Smooth muscle cell (in vitro differentiated cells): ENCODE measurements around the gene CYFIP2. TPM values are rescaled to one million over a fixed set of nuclear protein-coding genes. Genes with fewer than 3 reads are reported as not detected.

Source experiments
- DNase-seq: peaks from one replicate; lab custom pipeline; 2025; ENCODE audit not compliant: unreplicated experiment; lab: John Stamatoyannopoulos, UW
- H2AFZ ChIP-seq: fragments of 200-600 bp; sonication (generic); 2 replicates; pipeline ENCODE4 v1.6.0; 2016; ENCODE audit warnings: antibody characterized with exemption, low read depth, mild to moderate bottlenecking
- H3F3A ChIP-seq: fragments of 200-600 bp; sonication (generic); 2 replicates; pipeline ENCODE4 v1.6.0; 2017; ENCODE audit warnings: antibody characterized with exemption, low read depth
- H3K27ac ChIP-seq: fragments of 200-600 bp; sonication (generic); 2 replicates; pipeline ENCODE4 v1.5.1; 2016; ENCODE audit warnings: low read depth, mild to moderate bottlenecking
- H3K27me3 ChIP-seq: fragments of 200-600 bp; sonication (generic); 2 replicates; pipeline ENCODE4 v1.6.1; 2016; ENCODE audit warnings: low read depth, mild to moderate bottlenecking
- H3K36me3 ChIP-seq: fragments of 200-600 bp; sonication (generic); 2 replicates; pipeline ENCODE4 v1.5.1; 2016; ENCODE audit warnings: low read depth
- H3K4me1 ChIP-seq: fragments of 200-600 bp; sonication (generic); 2 replicates; pipeline ENCODE4 v1.5.1; 2016; ENCODE audit warnings: low read depth
- H3K4me2 ChIP-seq: fragments of 200-600 bp; sonication (generic); 2 replicates; pipeline ENCODE4 v1.6.0; 2016; ENCODE audit warnings: mild to moderate bottlenecking
- H3K4me3 ChIP-seq: fragments of 200-600 bp; sonication (generic); 2 replicates; pipeline ENCODE4 v1.5.1; 2016; ENCODE audit warnings: mild to moderate bottlenecking
- H3K79me2 ChIP-seq: fragments of 200-600 bp; sonication (generic); 2 replicates; pipeline ENCODE4 v1.6.0; 2016; ENCODE audit warnings: low read depth, mild to moderate bottlenecking
- H3K9ac ChIP-seq: fragments of 200-600 bp; sonication (generic); 2 replicates; pipeline ENCODE4 v1.6.0; 2016; ENCODE audit warnings: low read depth
- H3K9me3 ChIP-seq: fragments of 200-600 bp; sonication (generic); replicated peaks from 2 replicates; pipeline ENCODE4 v1.5.1; 2016; ENCODE audit warnings: low read depth
- H4K20me1 ChIP-seq: fragments of 200-600 bp; sonication (generic); 2 replicates; pipeline ENCODE4 v1.6.0; 2016; ENCODE audit warnings: low read depth
- CTCF ChIP-seq: fragments of 200-600 bp; sonication (generic); IDR thresholded peaks from 2 replicates; pipeline ENCODE4 v1.5.1; 2017; ENCODE audit warnings: borderline replicate concordance, mild to moderate bottlenecking, antibody characterized with exemption; ENCODE audit not compliant: insufficient read depth, poor library complexity, severe bottlenecking
- WGBS: methylation state at CpG from one replicate; pipeline ENCODE4 v1.1.7; 2016; ENCODE audit warnings: low lambda C conversion rate; 5-methylcytosine and 5-hydroxymethylcytosine counted together
- polyA plus RNA-seq: library from polyadenylated mRNA; unstranded; fragments of >200 nt; fragmentation: Nextera tagmentation; extraction: Ambion mirVana; gene quantifications from 2 replicates; pipeline ENCODE4 v1.2.1, GENCODE V29; 2016
- total RNA-seq: library from RNA; depleted of rRNA; stranded (reverse); fragments of >200 nt; gene quantifications from 2 replicates; pipeline ENCODE4 v1.2.3, GENCODE V29; 2014

The CYFIP2 gene
- total and polyA plus RNA-seq, 2 experiments from 2014 or later, result 11.4 to 17.8 TPM

GRCh38 chr5:157350939-157351801, 85.2 kb downstream of the CYFIP2 start:
- Histone ChIP-seq H2AFZ (no peak overlapping the region), H3K4me1 (no peaks in the 10 kb centered on the region), H3K79me2 (no peaks in the 10 kb centered on the region), H3K27me3 (no peaks in the 10 kb centered on the region), H3K4me3 (no peak overlapping the region), H3K9ac (no peak overlapping the region), H3K9me3 (no peaks in the 10 kb centered on the region), H3K27ac (no peak overlapping the region), H3K4me2 (no peak overlapping the region), H4K20me1 (no peaks in the 10 kb centered on the region), H3F3A (no peaks in the 10 kb centered on the region), H3K36me3 (no peaks in the 10 kb centered on the region)
- no peak for TF ChIP-seq CTCF
- 84% methylated on average over 7 of the region's 7 CpGs for WGBS
- no peak for DNase-seq

GRCh38 chr5:157351802-157352092, 85.8 kb downstream of the CYFIP2 start:
- TF ChIP-seq CTCF, result no peak
- Histone ChIP-seq H3K79me2 (no peaks in the 10 kb centered on the region), H3K4me3 (no peak overlapping the region), H3K9ac (no peak overlapping the region), H3K36me3 (no peaks in the 10 kb centered on the region), H3K4me1 (no peaks in the 10 kb centered on the region), H3K9me3 (no peaks in the 10 kb centered on the region), H3F3A (no peaks in the 10 kb centered on the region), H3K27ac (no peak overlapping the region), H3K27me3 (no peaks in the 10 kb centered on the region), H2AFZ (no peak overlapping the region), H4K20me1 (no peaks in the 10 kb centered on the region), H3K4me2 (no peak overlapping the region)
- WGBS, result 96% methylated on average over 1 of the region's 1 CpG
- no peak for DNase-seq

DNA sequence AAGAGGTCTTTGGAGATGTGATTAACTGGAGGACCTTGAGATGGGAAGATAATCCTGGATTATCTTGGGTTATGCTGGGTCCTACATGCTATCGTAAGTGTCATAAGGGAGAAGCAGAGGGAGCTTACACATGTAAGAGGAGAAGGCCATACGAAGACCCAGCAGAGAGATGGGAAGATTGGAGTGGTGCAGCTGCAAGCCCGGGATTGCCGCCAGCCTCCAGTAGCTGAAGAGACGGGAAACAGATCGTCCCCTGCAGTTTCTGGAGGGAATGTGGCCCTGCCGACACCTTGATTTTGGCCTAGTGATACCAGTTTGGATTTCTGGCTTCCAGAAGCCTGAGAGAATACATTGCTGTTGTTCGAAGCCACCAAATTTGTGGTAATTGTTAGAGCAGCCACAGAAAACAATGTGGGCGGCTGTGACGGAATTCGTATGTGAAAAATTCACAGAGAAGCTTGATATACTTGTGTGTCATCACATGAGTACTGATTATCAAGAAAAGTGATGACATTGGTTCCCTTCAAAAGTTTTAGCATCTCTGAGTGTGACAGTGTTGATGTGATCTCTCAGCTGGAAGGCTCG, 86.9 kb downstream of the CYFIP2 start:
- no peaks in the 10 kb centered on the region for H3F3A ChIP-seq
- H3K4me2 ChIP-seq, result no peak overlapping the region
- H3K27me3 ChIP-seq, result no peaks in the 10 kb centered on the region
- no peak overlapping the region for H3K9ac ChIP-seq
- H3K9me3 ChIP-seq, result no peaks in the 10 kb centered on the region
- no peak for TF ChIP-seq CTCF
- H3K4me1 ChIP-seq, result no peaks in the 10 kb centered on the region
- no peak overlapping the region for H3K27ac ChIP-seq
- no peaks in the 10 kb centered on the region for H3K36me3 ChIP-seq
- no peak for DNase-seq
- no peak overlapping the region for H2AFZ ChIP-seq
- H3K4me3 ChIP-seq, result no peak overlapping the region
- H4K20me1 ChIP-seq, result no peaks in the 10 kb centered on the region
- H3K79me2 ChIP-seq, result no peaks in the 10 kb centered on the region
- 92% methylated on average over 12 of the region's 12 CpGs for WGBS
